Measurements from ENCODE around the gene COL7A1.

GRCh38 chr3:48619541-48620524 lies 24.7 kb upstream of the COL7A1 start:
- TF ChIP-seq, protein P1, sequence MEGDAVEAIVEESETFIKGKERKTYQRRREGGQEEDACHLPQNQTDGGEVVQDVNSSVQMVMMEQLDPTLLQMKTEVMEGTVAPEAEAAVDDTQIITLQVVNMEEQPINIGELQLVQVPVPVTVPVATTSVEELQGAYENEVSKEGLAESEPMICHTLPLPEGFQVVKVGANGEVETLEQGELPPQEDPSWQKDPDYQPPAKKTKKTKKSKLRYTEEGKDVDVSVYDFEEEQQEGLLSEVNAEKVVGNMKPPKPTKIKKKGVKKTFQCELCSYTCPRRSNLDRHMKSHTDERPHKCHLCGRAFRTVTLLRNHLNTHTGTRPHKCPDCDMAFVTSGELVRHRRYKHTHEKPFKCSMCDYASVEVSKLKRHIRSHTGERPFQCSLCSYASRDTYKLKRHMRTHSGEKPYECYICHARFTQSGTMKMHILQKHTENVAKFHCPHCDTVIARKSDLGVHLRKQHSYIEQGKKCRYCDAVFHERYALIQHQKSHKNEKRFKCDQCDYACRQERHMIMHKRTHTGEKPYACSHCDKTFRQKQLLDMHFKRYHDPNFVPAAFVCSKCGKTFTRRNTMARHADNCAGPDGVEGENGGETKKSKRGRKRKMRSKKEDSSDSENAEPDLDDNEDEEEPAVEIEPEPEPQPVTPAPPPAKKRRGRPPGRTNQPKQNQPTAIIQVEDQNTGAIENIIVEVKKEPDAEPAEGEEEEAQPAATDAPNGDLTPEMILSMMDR (conservative IDR thresholded peaks at IDR 0.05; ENCODE audit: low read length) = no peak
- TF ChIP-seq EZH2phosphoT487 (IDR thresholded peaks at IDR 0.05; ENCODE audit: borderline replicate concordance, low read depth, low read length) = no peak
